ENCODE results near the gene ARMC9.

Gene ARMC9

DNA sequence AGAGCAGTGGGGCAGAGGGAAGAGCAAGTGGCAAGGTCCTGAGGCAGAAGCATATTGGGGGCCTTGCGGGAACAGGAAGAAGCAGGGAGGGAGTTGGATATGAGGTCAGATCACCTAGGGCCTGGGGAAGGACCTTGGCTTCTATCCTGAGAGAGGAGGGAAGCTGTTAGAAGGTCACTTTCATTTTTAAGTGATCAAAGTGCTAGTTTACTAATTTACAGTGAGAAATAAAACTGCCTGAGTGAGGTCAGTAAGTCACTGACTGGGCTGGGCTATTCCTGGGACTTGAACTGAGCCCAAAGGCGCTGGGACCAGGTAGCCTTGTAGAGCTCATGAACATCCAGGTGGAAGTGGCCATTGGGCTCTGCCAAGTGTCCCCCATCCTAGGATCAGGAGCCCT is 120.5 kb downstream of the ARMC9 start:
- TF ChIP-seq, protein P1, sequence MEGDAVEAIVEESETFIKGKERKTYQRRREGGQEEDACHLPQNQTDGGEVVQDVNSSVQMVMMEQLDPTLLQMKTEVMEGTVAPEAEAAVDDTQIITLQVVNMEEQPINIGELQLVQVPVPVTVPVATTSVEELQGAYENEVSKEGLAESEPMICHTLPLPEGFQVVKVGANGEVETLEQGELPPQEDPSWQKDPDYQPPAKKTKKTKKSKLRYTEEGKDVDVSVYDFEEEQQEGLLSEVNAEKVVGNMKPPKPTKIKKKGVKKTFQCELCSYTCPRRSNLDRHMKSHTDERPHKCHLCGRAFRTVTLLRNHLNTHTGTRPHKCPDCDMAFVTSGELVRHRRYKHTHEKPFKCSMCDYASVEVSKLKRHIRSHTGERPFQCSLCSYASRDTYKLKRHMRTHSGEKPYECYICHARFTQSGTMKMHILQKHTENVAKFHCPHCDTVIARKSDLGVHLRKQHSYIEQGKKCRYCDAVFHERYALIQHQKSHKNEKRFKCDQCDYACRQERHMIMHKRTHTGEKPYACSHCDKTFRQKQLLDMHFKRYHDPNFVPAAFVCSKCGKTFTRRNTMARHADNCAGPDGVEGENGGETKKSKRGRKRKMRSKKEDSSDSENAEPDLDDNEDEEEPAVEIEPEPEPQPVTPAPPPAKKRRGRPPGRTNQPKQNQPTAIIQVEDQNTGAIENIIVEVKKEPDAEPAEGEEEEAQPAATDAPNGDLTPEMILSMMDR (IDR thresholded peaks at IDR 0.05; ENCODE audit: control insufficient read depth, insufficient read depth, low read depth, low read length, missing control alignments): no peak
- no peak overlapping the region for H3K4me3 ChIP-seq (ENCODE audit: control insufficient read depth, low read depth, low read length)
- no peak for DNase-seq (ENCODE audit: low read depth)

- DNase-seq (ENCODE audit: low read depth): no peak
- H3K4me3 ChIP-seq (ENCODE audit: control insufficient read depth, low read depth, low read length): no peak overlapping the region
- TF ChIP-seq, protein P1 (IDR thresholded peaks at IDR 0.05; ENCODE audit: control insufficient read depth, insufficient read depth, low read depth, low read length, missing control alignments): no peak
Measured at GRCh38 chr2:231319867-231320266, 121.4 kb downstream of the ARMC9 start.

- no peak overlapping the region for H3K4me3 ChIP-seq (ENCODE audit: control insufficient read depth, low read depth, low read length)
- no peak for DNase-seq (ENCODE audit: low read depth)
- TF ChIP-seq, protein P1 (IDR thresholded peaks at IDR 0.05; ENCODE audit: control insufficient read depth, insufficient read depth, low read depth, low read length, missing control alignments): no peak
Measured at GRCh38 chr2:231321021-231321420, 122.6 kb downstream of the ARMC9 start.

GRCh38 chr2:231321556-231322334 is 123.3 kb downstream of the ARMC9 start:
- no peak for DNase-seq (ENCODE audit: low read depth)
- TF ChIP-seq, protein P1 (IDR thresholded peaks at IDR 0.05; ENCODE audit: control insufficient read depth, insufficient read depth, low read depth, low read length, missing control alignments): no peak
- no peak overlapping the region for H3K4me3 ChIP-seq (ENCODE audit: control insufficient read depth, low read depth, low read length)

DNA sequence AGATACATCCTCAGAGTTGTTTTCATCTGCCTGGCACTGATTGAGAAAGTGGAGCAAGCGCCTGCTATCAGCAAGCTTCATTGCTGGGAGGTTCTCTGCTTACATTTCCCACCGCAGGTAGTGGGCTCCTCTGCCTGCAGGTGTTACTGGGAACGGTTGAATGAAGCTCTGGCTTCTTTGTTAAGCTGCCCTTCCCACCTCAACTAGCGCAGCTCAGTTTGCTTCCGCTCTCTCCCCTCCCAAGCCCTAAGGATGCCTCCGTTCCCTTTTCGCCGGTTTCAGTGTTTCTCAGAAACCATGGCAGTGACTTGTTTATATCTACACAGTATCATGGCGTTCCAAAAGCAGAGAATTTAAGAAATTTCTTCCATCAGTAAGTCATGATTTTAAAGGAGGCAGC is 124.9 kb downstream of the ARMC9 start:
- no peak overlapping the region for H3K4me3 ChIP-seq (ENCODE audit: control insufficient read depth, low read depth, low read length)
- TF ChIP-seq, protein P1 (IDR thresholded peaks at IDR 0.05; ENCODE audit: control insufficient read depth, insufficient read depth, low read depth, low read length, missing control alignments): no peak
- DNase-seq (ENCODE audit: low read depth): no peak

DNA sequence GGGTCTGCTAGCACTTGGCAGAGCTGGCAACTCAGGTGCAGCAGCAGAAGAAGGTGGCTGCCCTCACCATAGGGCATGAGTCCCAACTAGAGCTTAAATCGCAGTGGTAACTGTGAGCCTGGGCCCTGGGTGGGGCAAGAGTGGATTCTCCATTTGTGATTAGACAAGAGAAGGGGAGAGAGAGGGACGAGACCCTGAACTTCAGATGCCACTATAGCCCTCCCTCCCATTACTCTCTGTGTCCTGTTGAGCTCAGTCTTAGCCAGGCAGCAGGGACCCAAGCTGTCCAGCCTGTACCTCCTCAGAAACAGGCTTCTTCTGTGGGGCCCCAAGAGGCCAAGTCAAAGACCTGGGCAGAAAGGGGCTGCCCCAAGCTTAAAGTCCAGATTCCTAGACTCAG is 127.4 kb downstream of the ARMC9 start:
- TF ChIP-seq, protein P1 (IDR thresholded peaks at IDR 0.05; ENCODE audit: control insufficient read depth, insufficient read depth, low read depth, low read length, missing control alignments): no peak
- no peak for DNase-seq (ENCODE audit: low read depth)

More for the DNA sequence above, 127.4 kb downstream of the ARMC9 start:
- no peak overlapping the region for H3K4me3 ChIP-seq (ENCODE audit: control insufficient read depth, low read depth, low read length)
